H9 (cell line): ENCODE data around the gene BAG3. TPM values are rescaled to one million over a fixed set of nuclear protein-coding genes. Genes with fewer than 3 reads are reported as not detected.

Experiments
- DNase-seq: peaks from one replicate; pipeline ENCODE4 v3.0.0-alpha.2; 2017
- H2AFZ ChIP-seq: one replicate; pipeline ENCODE4 v1.6.1; 2013; ENCODE audit warnings: mild to moderate bottlenecking, low read length, control low read depth, moderate library complexity
- H2AK5ac ChIP-seq: 2 replicates; pipeline ENCODE4 v1.6.1; 2013; ENCODE audit warnings: low read length, control low read depth, mixed read lengths; ENCODE audit not compliant: insufficient read length
- H2BK120ac ChIP-seq: one replicate; pipeline ENCODE4 v1.6.1; 2013; ENCODE audit warnings: low read depth, mild to moderate bottlenecking, low read length, control low read depth, inconsistent platforms; ENCODE audit not compliant: poor library complexity, severe bottlenecking
- H2BK12ac ChIP-seq: 2 replicates; pipeline ENCODE4 v1.6.1; 2013; ENCODE audit warnings: low read length, control low read depth, mixed read lengths, low read depth; ENCODE audit not compliant: insufficient read length
- H2BK15ac ChIP-seq: 2 replicates; pipeline ENCODE4 v1.6.1; 2013; ENCODE audit warnings: low read depth, low read length, control low read depth
- H2BK20ac ChIP-seq: one replicate; pipeline ENCODE4 v1.6.1; 2013; ENCODE audit warnings: low read depth, mild to moderate bottlenecking, low read length, control low read depth, inconsistent platforms; ENCODE audit not compliant: poor library complexity, severe bottlenecking
- H2BK5ac ChIP-seq: 2 replicates; pipeline ENCODE4 v1.6.1; 2013; ENCODE audit warnings: low read length, control low read depth, mixed read lengths; ENCODE audit not compliant: insufficient read length
- H3K14ac ChIP-seq: 2 replicates; pipeline ENCODE4 v1.6.1; 2013; ENCODE audit warnings: low read length, control low read depth; ENCODE audit not compliant: insufficient read depth
- H3K18ac ChIP-seq: 2 replicates; pipeline ENCODE4 v1.6.1; 2013; ENCODE audit warnings: low read depth, mild to moderate bottlenecking, mixed read lengths, low read length, control low read depth; ENCODE audit not compliant: insufficient read length
- H3K23ac ChIP-seq: 2 replicates; pipeline ENCODE4 v1.6.1; 2013; ENCODE audit warnings: low read length, control low read depth, mixed read lengths, low read depth; ENCODE audit not compliant: insufficient read length
- H3K23me2 ChIP-seq: 2 replicates; pipeline ENCODE4 v1.6.1; 2013; ENCODE audit warnings: low read depth, mild to moderate bottlenecking, mixed read lengths, low read length, control low read depth; ENCODE audit not compliant: insufficient read length, poor library complexity, severe bottlenecking
- H3K27ac ChIP-seq: 2 replicates; pipeline ENCODE4 v1.5.1; 2013; ENCODE audit warnings: low read length, control low read depth, mixed read lengths, low read depth; ENCODE audit not compliant: insufficient read length
- H3K27me3 ChIP-seq: 2 replicates; pipeline ENCODE4 v1.6.1; 2013; ENCODE audit warnings: low read length, control low read depth, inconsistent platforms; ENCODE audit not compliant: insufficient read depth
- H3K4ac ChIP-seq: 2 replicates; pipeline ENCODE4 v1.6.1; 2013; ENCODE audit warnings: low read depth, mild to moderate bottlenecking, control low read depth, inconsistent platforms, low read length, moderate library complexity
- H3K4me1 ChIP-seq: 2 replicates; pipeline ENCODE4 v1.6.1; 2013; ENCODE audit warnings: low read length, control low read depth, inconsistent platforms; ENCODE audit not compliant: insufficient read depth
- H3K4me2 ChIP-seq: 2 replicates; pipeline ENCODE4 v1.6.1; 2013; ENCODE audit warnings: low read length, control low read depth, mixed read lengths; ENCODE audit not compliant: insufficient read length, insufficient read depth
- H3K56ac ChIP-seq: 2 replicates; pipeline ENCODE4 v1.6.1; 2013; ENCODE audit warnings: low read depth, mild to moderate bottlenecking, mixed read lengths, low read length, control low read depth; ENCODE audit not compliant: insufficient read length
- H3K79me1 ChIP-seq: 2 replicates; pipeline ENCODE4 v1.6.1; 2013; ENCODE audit warnings: low read depth, mild to moderate bottlenecking, moderate library complexity, low read length, control low read depth, inconsistent platforms; ENCODE audit not compliant: insufficient read depth, poor library complexity, severe bottlenecking
- H3K79me2 ChIP-seq: 2 replicates; pipeline ENCODE4 v1.6.1; 2013; ENCODE audit warnings: low read length, control low read depth, inconsistent platforms; ENCODE audit not compliant: insufficient read depth
- H3K9ac ChIP-seq: 2 replicates; pipeline ENCODE4 v1.6.1; 2013; ENCODE audit warnings: low read length, control low read depth, mixed read lengths; ENCODE audit not compliant: insufficient read length; ENCODE audit errors: extremely low read depth
- H3K9me3 ChIP-seq: one replicate; pipeline ENCODE4 v1.6.1; 2013; ENCODE audit warnings: low read depth, low read length, inconsistent platforms; ENCODE audit not compliant: control insufficient read depth
- H3T11ph ChIP-seq: one replicate; pipeline ENCODE4 v1.6.1; 2013; ENCODE audit warnings: mild to moderate bottlenecking, low read length, control low read depth, inconsistent platforms
- H4K20me1 ChIP-seq: one replicate; pipeline ENCODE4 v1.6.1; 2013; ENCODE audit not compliant: control insufficient read depth, insufficient read length, insufficient read depth
- H4K5ac ChIP-seq: 2 replicates; pipeline ENCODE4 v1.6.1; 2013; ENCODE audit warnings: low read depth, mild to moderate bottlenecking, mixed read lengths, low read length, control low read depth; ENCODE audit not compliant: insufficient read length
- H4K8ac ChIP-seq: replicated peaks from 2 replicates; pipeline ENCODE4 v1.6.1; 2013; ENCODE audit warnings: low read length, control low read depth, mixed read lengths, low read depth; ENCODE audit not compliant: insufficient read length
- H4K91ac ChIP-seq: 2 replicates; pipeline ENCODE4 v1.6.1; 2013; ENCODE audit warnings: low read depth, mild to moderate bottlenecking, moderate library complexity, mixed read lengths, low read length, control low read depth; ENCODE audit not compliant: insufficient read length
- H3K27ac Mint-ChIP-seq, 3 experiments: 2 replicates in 2 of 3; 3 replicates in 1 of 3; pipeline ENCODE4 v1.8.0; 2020 to 2021; ENCODE audit warnings: mixed read lengths in 3 of 3, mild to moderate bottlenecking in 1 of 3, moderate library complexity in 1 of 3
- H3K27me3 Mint-ChIP-seq: 2 replicates; pipeline ENCODE4 v1.8.0; 2021; ENCODE audit warnings: low read depth, mild to moderate bottlenecking, moderate library complexity, mixed read lengths
- H3K36me3 Mint-ChIP-seq, 3 experiments: 2 replicates in 2 of 3; 3 replicates in 1 of 3; pipeline ENCODE4 v1.8.0; 2020 to 2021; ENCODE audit warnings: low read depth in 3 of 3, mixed read lengths in 3 of 3; ENCODE audit not compliant: insufficient read depth in 1 of 3
- H3K4me1 Mint-ChIP-seq, 2 experiments: 2 replicates each; pipeline ENCODE4 v1.8.0; 2020; ENCODE audit warnings: mixed read lengths in 2 of 2
- H3K4me3 Mint-ChIP-seq, 2 experiments: 2 replicates in 1 of 2; 3 replicates in 1 of 2; pipeline ENCODE4 v1.8.0; 2020 to 2021; ENCODE audit warnings: mild to moderate bottlenecking in 2 of 2, mixed read lengths in 2 of 2, moderate library complexity in 1 of 2
- H3K9me3 Mint-ChIP-seq, 2 experiments: 2 replicates in 1 of 2; 3 replicates in 1 of 2; pipeline ENCODE4 v1.8.0; 2020; ENCODE audit warnings: mild to moderate bottlenecking in 2 of 2, mixed read lengths in 2 of 2, moderate library complexity in 1 of 2
- CTCF ChIP-seq: fragments of 200-600 bp; sonication (generic); conservative IDR thresholded peaks from 3 replicates; pipeline ENCODE4 v1.8.0; 2021; ENCODE audit warnings: antibody characterized with exemption, mild to moderate bottlenecking
- WGBS: extraction: QIAGEN DNeasy Blood & Tissue Kit; methylation state at CpG from one replicate; pipeline ENCODE4 v1.1.7; 2013; ENCODE audit warnings: missing lambda C conversion rate, low lambda C conversion rate, mixed read lengths; ENCODE audit not compliant: insufficient read length; ENCODE audit errors: extremely low coverage; 5-methylcytosine and 5-hydroxymethylcytosine counted together
- total RNA-seq: library from RNA; stranded (reverse); gene quantifications from 2 replicates; pipeline ENCODE4 v1.2.1, GENCODE V29; 2021

BAG3 gene
- total RNA-seq, 1 experiment from 2014 or later, result 11.4 TPM

GRCh38 chr10:119611433-119611832, 39.7 kb upstream of the BAG3 start:
- H4K91ac ChIP-seq, result no peak overlapping the region
- H2BK15ac ChIP-seq, result no peak overlapping the region
- no peak overlapping the region for H3K56ac ChIP-seq
- no peak for TF ChIP-seq CTCF
- Mint-ChIP-seq H3K27me3 (peaks cover 5% of the 10 kb centered on the region), H3K36me3 (0 out of 7 replicates have a peak, but pooled peaks cover 0 to 3% (median 3%) of the 10 kb centered on the region in 3 experiments), H3K9me3 (peaks cover 3 to 9% of the 10 kb centered on the region in 2 experiments), H3K4me1 (peaks cover 2 to 6% of the 10 kb centered on the region in 2 experiments), H3K4me3 (no peak overlapping the region), H3K27ac (no peak overlapping the region)
- no CpG with 5 or more reads among the region's 4 CpGs for WGBS
- no peaks in the 10 kb centered on the region for H3K4me1 ChIP-seq
- no peak overlapping the region for H3K14ac ChIP-seq
- no peak overlapping the region for H3K9ac ChIP-seq
- H3K27ac ChIP-seq, result no peak overlapping the region
- H2BK120ac ChIP-seq, result no peak overlapping the region
- no peak overlapping the region for H2BK12ac ChIP-seq
- H3K79me2 ChIP-seq, result no peaks in the 10 kb centered on the region
- no peak overlapping the region for H3K18ac ChIP-seq
- DNase-seq, result no peak
- no peaks in the 10 kb centered on the region for H3K9me3 ChIP-seq
- H2AFZ ChIP-seq, result no peak overlapping the region
- H4K5ac ChIP-seq, result no peak overlapping the region
- no peak overlapping the region for H4K8ac ChIP-seq
- H2BK20ac ChIP-seq, result no peak overlapping the region
- H3K23me2 ChIP-seq, result no peaks in the 10 kb centered on the region
- no peaks in the 10 kb centered on the region for H3K27me3 ChIP-seq
- no peak overlapping the region for H2BK5ac ChIP-seq
- H2AK5ac ChIP-seq, result no peak overlapping the region
- no peak overlapping the region for H3K4me2 ChIP-seq
- H3K23ac ChIP-seq, result no peak overlapping the region
- no peak overlapping the region for H3T11ph ChIP-seq
- no peaks in the 10 kb centered on the region for H4K20me1 ChIP-seq
- H3K79me1 ChIP-seq, result no peaks in the 10 kb centered on the region
- no peak overlapping the region for H3K4ac ChIP-seq
